Activated B cell treated with CpG ODN at 0.5 μM for 24 hours (primary cell): ENCODE results near the gene MAN1A1. TPM values are rescaled to one million over a fixed set of nuclear protein-coding genes. Genes with fewer than 3 reads are reported as not detected.
"Not testable (repeated sequence)": the region's sequence is repeated elsewhere in the genome, so short reads cannot be mapped to it uniquely, and the experiment has no call there.

Source experiments
- ATAC-seq: fragments of 200-7000 bp; cut with Tn5 transposase; one replicate; pipeline ENCODE4 v1.10.0; 2021; ENCODE audit warnings: low read depth, mild to moderate bottlenecking, moderate library complexity
- CTCF ChIA-PET: fragments of 350-600 bp; sonication (Branson Sonifier 250); formaldehyde crosslinking; loops from one replicate; lab custom pipeline; 2021; ENCODE audit warnings: antibody characterized with exemption; lab: Charles Lee
- POLR2A ChIA-PET: fragments of 350-600 bp; sonication (Branson Sonifier 250); formaldehyde crosslinking; loops from one replicate; lab custom pipeline; 2021; ENCODE audit warnings: antibody characterized with exemption; lab: Charles Lee
- DNase-seq: peaks from one replicate; pipeline ENCODE4 v3.0.0; 2022
- H3K27ac Mint-ChIP-seq: one replicate; pipeline ENCODE4 v1.8.0; 2020; ENCODE audit warnings: mixed read lengths
- H3K27me3 Mint-ChIP-seq: one replicate; pipeline ENCODE4 v1.8.0; 2021; ENCODE audit warnings: mixed read lengths
- H3K36me3 Mint-ChIP-seq: one replicate; pipeline ENCODE4 v1.8.0; 2021; ENCODE audit warnings: low read depth, mixed read lengths
- H3K4me1 Mint-ChIP-seq: one replicate; pipeline ENCODE4 v1.8.0; 2021; ENCODE audit warnings: mixed read lengths
- H3K4me3 Mint-ChIP-seq: one replicate; pipeline ENCODE4 v1.8.0; 2020; ENCODE audit warnings: mild to moderate bottlenecking, mixed read lengths
- H3K9me3 Mint-ChIP-seq: one replicate; pipeline ENCODE4 v1.8.0; 2020; ENCODE audit warnings: mixed read lengths
- CTCF ChIP-seq: fragments of 200-600 bp; IDR thresholded peaks from one replicate; pipeline ENCODE4 v1.8.0; 2022; ENCODE audit warnings: antibody characterized with exemption, mild to moderate bottlenecking
- intact Hi-C: fragments of 100-400 bp; cut with micrococcal nuclease; formaldehyde crosslinking; loops from one replicate; pipeline ENCODE4 v1.15.1; 2024
- total RNA-seq: library from RNA; stranded (reverse); gene quantifications from 2 replicates; pipeline ENCODE4 v1.2.3, GENCODE V29; 2022

MAN1A1 gene
- total RNA-seq, 1 donor from 2014 or later, result 18.1 TPM

GRCh38 chr6:119379809-119380208 is 30.2 kb upstream of the MAN1A1 start:
- ChIA-PET CTCF (no interaction called here), POLR2A (no interaction called here)
- H3K9me3 Mint-ChIP-seq, result peaks cover 16% of the 10 kb centered on the region
- DNase-seq (no peak), ATAC-seq (no peak)
- peaks cover 19% of the 10 kb centered on the region for H3K36me3 Mint-ChIP-seq
- H3K27ac Mint-ChIP-seq, result no peak overlapping the region
- no peaks in the 10 kb centered on the region for H3K27me3 Mint-ChIP-seq
- intact Hi-C loops, result no loop called here
- no peak overlapping the region for H3K4me3 Mint-ChIP-seq
- no peak for TF ChIP-seq CTCF
- H3K4me1 Mint-ChIP-seq, result no peaks in the 10 kb centered on the region

GRCh38 chr6:119377043-119377442 is 27.5 kb upstream of the MAN1A1 start:
- DNase-seq, H3K27ac Mint-ChIP-seq, ATAC-seq, H3K4me3 Mint-ChIP-seq, intact Hi-C loops, CTCF ChIA-PET, POLR2A ChIA-PET, H3K4me1 Mint-ChIP-seq, H3K27me3 Mint-ChIP-seq: not testable (repeated sequence)
- Mint-ChIP-seq H3K9me3 (peaks cover 17% of the 10 kb centered on the region), H3K36me3 (peaks cover 15% of the 10 kb centered on the region)

GRCh38 chr6:119370080-119370479 is 20.5 kb upstream of the MAN1A1 start:
- Mint-ChIP-seq H3K4me3 (no peak overlapping the region), H3K27me3 (no peaks in the 10 kb centered on the region), H3K9me3 (peaks cover 2% of the 10 kb centered on the region), H3K27ac (no peak overlapping the region), H3K4me1 (no peaks in the 10 kb centered on the region), H3K36me3 (peaks cover 9% of the 10 kb centered on the region)
- no peak for TF ChIP-seq CTCF
- ChIA-PET CTCF (no interaction called here), POLR2A (no interaction called here)
- intact Hi-C loops, result no loop called here
- DNase-seq, result no peak
- ATAC-seq, result no peak

DNA sequence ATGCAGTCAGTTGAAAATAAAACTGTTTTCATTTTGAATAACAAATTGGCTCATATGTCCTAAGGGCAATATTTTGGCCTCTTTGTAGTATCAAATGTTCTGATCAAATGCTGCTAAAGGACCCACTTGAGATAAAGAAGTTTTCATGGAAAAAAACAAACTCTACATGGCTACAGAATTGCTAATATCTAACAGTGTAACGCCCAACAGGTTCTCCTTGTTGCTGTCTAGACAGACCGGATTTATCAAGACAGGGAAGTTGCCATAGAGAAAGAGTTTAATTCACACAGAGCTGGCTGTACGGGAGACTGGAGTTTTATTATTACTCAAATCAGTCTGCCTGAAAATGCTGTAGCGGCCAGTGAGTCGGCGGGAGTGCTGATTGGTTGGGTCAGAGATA is 19.4 kb upstream of the MAN1A1 start:
- ChIA-PET POLR2A (no interaction called here), CTCF (no interaction called here)
- H3K4me3 Mint-ChIP-seq, result no peak overlapping the region
- intact Hi-C loops, result no loop called here
- H3K27me3 Mint-ChIP-seq, result no peaks in the 10 kb centered on the region
- no peak for TF ChIP-seq CTCF
- DNase-seq (no peak), ATAC-seq (no peak)
- no peaks in the 10 kb centered on the region for H3K4me1 Mint-ChIP-seq
- no peak overlapping the region for H3K27ac Mint-ChIP-seq
- peaks cover 14% of the 10 kb centered on the region for H3K36me3 Mint-ChIP-seq
- peaks cover 5% of the 10 kb centered on the region for H3K9me3 Mint-ChIP-seq

DNA sequence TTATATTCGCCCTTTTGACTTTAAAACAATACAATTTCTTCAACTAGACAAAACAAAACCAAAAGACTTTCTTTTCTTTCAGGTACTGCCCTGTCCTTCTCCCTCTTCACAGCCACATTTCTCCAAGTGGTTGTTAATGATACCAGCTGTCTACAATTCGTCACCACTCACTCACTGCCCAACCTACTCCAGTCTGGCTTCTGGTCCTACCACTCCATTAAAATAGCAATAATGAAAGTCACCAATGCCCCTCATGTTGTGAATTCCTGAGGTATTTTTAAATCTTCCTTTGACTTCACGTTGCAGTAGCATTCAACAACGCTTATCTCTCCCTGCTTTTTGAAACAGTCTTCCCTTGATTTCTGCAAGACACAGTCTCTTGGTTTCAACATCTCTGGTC is 11.6 kb upstream of the MAN1A1 start:
- ChIA-PET CTCF (interaction anchor here (1.6 kb wide), 1 partner anchor 27 kb away, joined by 3 read pairs; no protein-coding TSS in a partner anchor), POLR2A (no interaction called here)
- peaks cover 3% of the 10 kb centered on the region for H3K9me3 Mint-ChIP-seq
- H3K36me3 Mint-ChIP-seq, result peaks cover 7% of the 10 kb centered on the region
- no peak for TF ChIP-seq CTCF
- H3K4me3 Mint-ChIP-seq, result no peak overlapping the region
- no peaks in the 10 kb centered on the region for H3K27me3 Mint-ChIP-seq
- intact Hi-C loops, result no loop called here
- DNase-seq (no peak), ATAC-seq (no peak)
- peaks cover 17% of the 10 kb centered on the region for H3K4me1 Mint-ChIP-seq
- no peak overlapping the region for H3K27ac Mint-ChIP-seq
